AG04450 (cell line): Measurements from ENCODE around the gene HOXC12. TPM values are rescaled to one million over a fixed set of nuclear protein-coding genes. Genes with fewer than 3 reads are reported as not detected.

ENCODE experiments used
- CTCF ChIA-PET: fragments of 300-600, 350-600 bp; formaldehyde crosslinking; extraction: SDS; loops from one replicate; lab custom pipeline; 2022; ENCODE audit warnings: antibody characterized with exemption, inconsistent platforms; lab: Charles Lee
- POLR2A ChIA-PET: fragments of 350-600 bp; formaldehyde crosslinking; extraction: SDS; loops from one replicate; lab custom pipeline; 2021; ENCODE audit warnings: antibody characterized with exemption, inconsistent platforms; lab: Yijun Ruan, JAX
- DNase-seq: peaks from one replicate; pipeline ENCODE4 v3.0.0-alpha.2; 2011; ENCODE audit warnings: low read depth, low spot score
- H3K27ac ChIP-seq: one replicate; pipeline ENCODE4 v1.5.1; 2012; ENCODE audit warnings: low read depth, low read length, control low read depth
- H3K27me3 ChIP-seq: one replicate; pipeline ENCODE4 v1.6.0; 2012; ENCODE audit warnings: low read length; ENCODE audit not compliant: control insufficient read depth, insufficient read depth
- H3K4me3 ChIP-seq: 2 replicates; pipeline ENCODE4 v1.5.1; 2011; ENCODE audit warnings: mild to moderate bottlenecking, low read depth, low read length, control low read depth
- H3K9me3 ChIP-seq: 2 replicates; pipeline ENCODE4 v1.5.1; 2012; ENCODE audit warnings: low read length; ENCODE audit not compliant: control insufficient read depth, insufficient read depth
- CTCF ChIP-seq: IDR thresholded peaks from 2 replicates; pipeline ENCODE4 v1.5.1; 2011; ENCODE audit warnings: low read depth, low read length, control low read depth, inconsistent platforms
- polyA plus RNA-seq: library from polyadenylated mRNA; depleted of rRNA; stranded (reverse); fragments of >200 nt; gene quantifications from 2 replicates; pipeline ENCODE4 v1.2.3, GENCODE V29; 2011

The HOXC12 gene
- polyA plus RNA-seq, 1 experiment = not detected

- POLR2A ChIA-PET = no interaction called here
- CTCF ChIA-PET = no interaction called here
- Histone ChIP-seq H3K9me3 (peaks cover 3% of the 10 kb centered on the region; the same call in 1 of the 2 replicates), H3K4me3 (no peak overlapping the region), H3K27ac (no peak overlapping the region), H3K27me3 (peaks cover 98% of the 10 kb centered on the region)
- no peak for DNase-seq
- TF ChIP-seq CTCF = no peak
These were observed 6.5 kb downstream of the HOXC12 start for GRCh38 chr12:53961025-53961761.

- POLR2A ChIA-PET = no interaction called here
- DNase-seq = no peak
- CTCF ChIA-PET = no interaction called here
- H3K27me3 ChIP-seq = peaks cover 98% of the 10 kb centered on the region
- peaks cover 3% of the 10 kb centered on the region; the same call in 1 of the 2 replicates for H3K9me3 ChIP-seq
- H3K27ac ChIP-seq = no peak overlapping the region
- no peak overlapping the region for H3K4me3 ChIP-seq
- TF ChIP-seq CTCF = no peak
These were observed 8.3 kb downstream of the HOXC12 start for GRCh38 chr12:53963005-53963404.

GRCh38 chr12:53963434-53964314, 9.0 kb downstream of the HOXC12 start:
- Histone ChIP-seq H3K4me3 (no peak overlapping the region), H3K27ac (peak overlapping the region; percentile 11), H3K9me3 (peaks cover 3% of the 10 kb centered on the region; the same call in 1 of the 2 replicates), H3K27me3 (peaks cover 98% of the 10 kb centered on the region)
- no peak for DNase-seq
- ChIA-PET CTCF (interaction anchor here (0.6 kb wide), 1 partner anchor 228 kb away, joined by 3 read pairs; no protein-coding TSS in a partner anchor), POLR2A (no interaction called here)
- TF ChIP-seq CTCF = no peak

GRCh38 chr12:53964315-53964713, 9.6 kb downstream of the HOXC12 start:
- ChIA-PET POLR2A (no interaction called here), CTCF (interaction anchor here (0.6 kb wide), 1 partner anchor 227 kb away, joined by 3 read pairs; no protein-coding TSS in a partner anchor)
- no peak overlapping the region for H3K4me3 ChIP-seq
- H3K27ac ChIP-seq = no peak overlapping the region
- TF ChIP-seq CTCF = no peak
- H3K27me3 ChIP-seq = peaks cover 99% of the 10 kb centered on the region
- no peak for DNase-seq
- H3K9me3 ChIP-seq = peaks cover 3% of the 10 kb centered on the region; the same call in 1 of the 2 replicates
